Epithelial cell of proximal tubule (primary cell): ENCODE results near the gene A1BG. TPM values are rescaled to one million over a fixed set of nuclear protein-coding genes. Genes with fewer than 3 reads are reported as not detected.
A peak's percentile ranks its signal among the peaks of the same experiment; 100 is the strongest.
"Not testable (repeated sequence)": the region's sequence is repeated elsewhere in the genome, so short reads cannot be mapped to it uniquely, and the experiment has no call there.

ENCODE experiments used
- DNase-seq: peaks from one replicate; pipeline ENCODE4 v3.0.0-alpha.2; 2011; ENCODE audit warnings: low read depth
- H3K4me3 ChIP-seq: 2 replicates; pipeline ENCODE4 v1.5.1; 2011; ENCODE audit warnings: low read depth, mild to moderate bottlenecking, low read length
- total RNA-seq: library from RNA; depleted of rRNA; stranded (reverse); fragments of >200 nt; gene quantifications from 2 replicates; pipeline ENCODE4 v1.2.3, GENCODE V29; 2015
- TF ChIP-seq, protein P1 (sequence below): conservative IDR thresholded peaks from 2 replicates; pipeline ENCODE4 v1.5.1; 2012; ENCODE audit warnings: low read depth, mild to moderate bottlenecking, low read length

A1BG gene
- total RNA-seq, 1 donor from 2014 or later, result 20.1 TPM

DNA sequence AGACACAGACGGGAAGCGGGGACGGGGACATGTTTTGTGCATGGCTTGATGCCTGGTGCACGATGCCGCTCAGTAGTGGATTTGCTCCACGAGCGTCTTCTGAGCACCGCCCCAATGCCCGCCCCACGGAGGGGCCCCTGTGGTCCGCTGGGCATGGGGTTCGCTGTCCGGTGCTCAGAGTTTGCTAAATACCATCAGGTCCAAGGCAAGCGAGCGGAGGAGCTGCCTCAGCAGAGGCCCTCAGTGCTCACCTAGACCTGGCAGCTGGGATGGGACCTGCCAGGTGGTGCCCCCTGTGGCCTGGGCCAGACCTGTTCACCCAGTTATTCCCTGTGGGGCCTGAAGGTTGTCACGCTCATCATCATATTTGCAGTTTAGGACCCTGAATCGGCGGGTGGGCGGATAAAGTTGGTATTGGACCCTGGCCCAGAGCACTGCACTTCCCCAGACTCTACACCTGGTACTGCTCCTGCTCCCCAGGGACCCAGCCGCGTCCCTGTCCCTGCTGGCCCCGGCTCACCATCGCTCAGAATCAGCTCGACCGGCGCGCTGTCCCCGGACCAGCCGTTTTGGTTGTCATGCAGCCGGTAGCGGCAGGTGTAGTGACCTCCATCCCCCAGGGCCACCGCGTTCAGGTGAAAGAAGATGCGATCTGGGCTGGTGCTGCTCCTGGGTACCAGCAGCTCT lies 2.3 kb downstream of the A1BG start:
- DNase-seq, result no peak
- TF ChIP-seq, protein P1, sequence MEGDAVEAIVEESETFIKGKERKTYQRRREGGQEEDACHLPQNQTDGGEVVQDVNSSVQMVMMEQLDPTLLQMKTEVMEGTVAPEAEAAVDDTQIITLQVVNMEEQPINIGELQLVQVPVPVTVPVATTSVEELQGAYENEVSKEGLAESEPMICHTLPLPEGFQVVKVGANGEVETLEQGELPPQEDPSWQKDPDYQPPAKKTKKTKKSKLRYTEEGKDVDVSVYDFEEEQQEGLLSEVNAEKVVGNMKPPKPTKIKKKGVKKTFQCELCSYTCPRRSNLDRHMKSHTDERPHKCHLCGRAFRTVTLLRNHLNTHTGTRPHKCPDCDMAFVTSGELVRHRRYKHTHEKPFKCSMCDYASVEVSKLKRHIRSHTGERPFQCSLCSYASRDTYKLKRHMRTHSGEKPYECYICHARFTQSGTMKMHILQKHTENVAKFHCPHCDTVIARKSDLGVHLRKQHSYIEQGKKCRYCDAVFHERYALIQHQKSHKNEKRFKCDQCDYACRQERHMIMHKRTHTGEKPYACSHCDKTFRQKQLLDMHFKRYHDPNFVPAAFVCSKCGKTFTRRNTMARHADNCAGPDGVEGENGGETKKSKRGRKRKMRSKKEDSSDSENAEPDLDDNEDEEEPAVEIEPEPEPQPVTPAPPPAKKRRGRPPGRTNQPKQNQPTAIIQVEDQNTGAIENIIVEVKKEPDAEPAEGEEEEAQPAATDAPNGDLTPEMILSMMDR, result no peak
- no peak overlapping the region for H3K4me3 ChIP-seq

DNA sequence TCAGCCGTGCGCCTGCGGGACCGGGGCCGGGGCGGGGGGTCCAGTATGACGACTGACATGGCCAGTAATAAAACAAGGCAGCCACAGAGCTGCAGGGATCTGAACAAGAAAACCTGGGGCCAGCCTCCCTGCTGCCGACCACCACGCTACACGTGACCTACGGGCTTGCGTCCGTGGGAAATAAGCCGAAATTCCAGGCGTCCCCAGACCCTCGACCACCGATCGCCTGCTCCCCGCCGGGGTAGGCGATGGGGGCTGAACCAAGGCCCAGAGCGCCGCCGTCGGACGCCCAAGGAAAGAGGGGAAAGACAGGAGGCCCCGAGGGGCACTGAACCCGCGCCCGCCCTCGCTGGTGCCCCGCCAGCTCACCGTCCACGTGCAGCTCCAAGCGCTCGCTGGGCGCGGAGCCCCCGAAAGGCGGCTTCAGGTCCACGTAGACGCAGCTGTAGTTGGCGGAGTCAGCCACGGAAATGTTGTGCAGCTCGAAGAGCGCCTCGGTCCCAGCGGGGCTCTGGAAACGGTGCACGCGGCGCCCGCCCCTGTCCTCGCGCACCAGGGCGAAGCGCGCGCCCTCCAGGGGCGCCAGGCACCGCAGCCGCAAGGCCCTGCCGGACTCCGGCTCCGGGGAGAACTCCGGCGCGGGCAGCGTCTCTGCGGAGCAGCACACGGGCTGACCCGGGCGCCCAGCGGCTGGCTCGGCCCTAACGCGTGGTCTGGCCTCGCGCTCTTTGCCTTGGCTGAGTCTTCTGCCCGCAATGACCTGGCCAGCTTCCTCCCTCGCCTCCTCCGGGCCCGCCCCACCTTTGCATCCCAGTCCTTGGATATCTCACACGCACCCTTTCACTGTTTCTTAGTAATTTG lies 3.1 kb downstream of the A1BG start:
- H3K4me3 ChIP-seq, result peak overlapping the region; percentile 6
- TF ChIP-seq, protein P1, result no peak
- no peak for DNase-seq

DNA sequence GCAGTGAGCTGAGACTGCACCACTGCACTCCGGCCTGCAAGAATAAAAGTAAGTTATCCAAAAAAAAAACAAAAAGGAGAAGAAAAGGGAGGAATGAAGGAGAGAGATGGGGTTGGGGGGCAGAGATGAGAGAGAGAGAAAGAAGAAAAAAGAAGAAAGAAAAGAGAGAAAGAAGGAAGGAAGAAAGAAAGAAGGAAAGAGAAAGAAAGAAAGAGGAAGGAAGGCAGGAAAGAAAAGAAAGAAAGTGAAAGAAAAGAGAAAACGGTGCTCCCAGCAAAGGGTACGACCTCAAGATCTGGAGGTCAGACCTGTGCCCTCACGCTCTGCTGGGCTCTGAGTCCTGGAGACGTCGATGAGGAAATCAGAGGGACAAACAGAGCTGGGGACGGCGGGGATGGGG lies 3.7 kb downstream of the A1BG start:
- DNase-seq, result no peak
- TF ChIP-seq, protein P1, result no peak
- no peak overlapping the region for H3K4me3 ChIP-seq

DNA sequence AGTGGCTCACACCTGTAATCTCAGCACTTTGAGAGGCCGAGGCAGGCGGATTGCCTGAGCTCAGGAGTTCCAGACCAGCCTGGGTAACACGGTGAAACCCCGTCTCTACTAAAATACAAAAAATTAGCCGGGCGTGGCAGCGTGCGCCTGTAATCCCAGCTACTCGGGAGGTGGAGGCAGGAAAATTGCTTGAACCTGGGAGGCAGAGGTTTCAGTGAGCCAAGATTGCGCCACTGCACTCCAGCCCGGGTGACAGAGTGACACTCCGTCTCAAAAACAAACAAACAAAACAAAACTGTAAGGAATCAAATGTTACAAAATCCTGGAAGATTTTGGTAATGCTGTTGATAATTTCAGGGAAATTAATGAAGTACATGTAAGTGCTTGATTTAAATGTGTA lies 5.2 kb downstream of the A1BG start:
- not testable (repeated sequence) for DNase-seq
- H3K4me3 ChIP-seq, result peak overlapping the region; percentile 60

DNA sequence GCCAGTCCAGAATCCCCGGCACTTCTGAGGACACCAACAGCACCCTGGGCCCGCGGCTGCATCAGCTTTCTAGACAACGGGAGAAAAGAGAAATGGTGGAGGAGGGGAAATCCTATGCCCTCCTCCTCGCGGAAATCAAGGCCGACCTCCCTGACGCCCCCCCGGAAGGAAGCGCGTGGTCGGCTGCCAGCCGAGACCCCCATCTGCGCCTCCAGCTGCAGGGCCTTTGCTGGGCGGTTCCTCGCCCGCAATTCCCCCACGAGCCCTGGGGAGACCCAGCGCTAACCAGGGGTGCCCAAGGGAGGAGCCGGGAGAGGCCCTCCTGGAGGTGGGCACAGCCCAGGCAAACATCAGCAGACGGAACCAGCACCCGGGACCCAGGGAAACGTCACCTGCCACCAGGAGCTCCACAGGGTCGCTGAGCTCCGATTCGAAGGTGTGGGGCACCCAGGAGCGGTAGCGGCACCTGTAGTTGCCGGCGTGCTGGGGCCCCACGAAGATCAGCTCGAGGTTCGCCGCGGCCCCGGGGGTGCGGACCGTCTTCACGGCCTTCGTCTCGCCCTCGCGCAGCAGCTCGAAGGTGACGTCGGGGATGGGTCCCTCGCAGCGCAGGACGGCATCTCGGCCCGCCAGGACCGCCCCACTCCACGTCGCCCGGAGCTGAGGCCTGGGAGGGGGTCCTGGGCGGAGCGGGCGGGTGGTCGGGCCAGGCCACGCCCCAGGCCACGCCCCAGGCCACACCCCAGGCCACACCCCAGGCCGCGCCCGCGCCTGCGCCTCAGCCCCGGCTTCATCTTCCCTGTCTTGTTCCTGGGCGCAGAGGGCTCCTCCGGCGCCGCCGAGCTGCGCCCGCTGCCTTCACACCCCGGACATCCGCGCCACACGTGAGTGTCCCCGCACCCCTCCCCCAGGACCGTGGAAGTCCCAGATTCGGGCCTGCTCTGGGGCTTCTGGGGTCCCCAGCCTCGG lies 6.0 kb downstream of the A1BG start:
- no peak for DNase-seq
- H3K4me3 ChIP-seq, result peak overlapping the region; percentile 60
- TF ChIP-seq, protein P1, result no peak

DNA sequence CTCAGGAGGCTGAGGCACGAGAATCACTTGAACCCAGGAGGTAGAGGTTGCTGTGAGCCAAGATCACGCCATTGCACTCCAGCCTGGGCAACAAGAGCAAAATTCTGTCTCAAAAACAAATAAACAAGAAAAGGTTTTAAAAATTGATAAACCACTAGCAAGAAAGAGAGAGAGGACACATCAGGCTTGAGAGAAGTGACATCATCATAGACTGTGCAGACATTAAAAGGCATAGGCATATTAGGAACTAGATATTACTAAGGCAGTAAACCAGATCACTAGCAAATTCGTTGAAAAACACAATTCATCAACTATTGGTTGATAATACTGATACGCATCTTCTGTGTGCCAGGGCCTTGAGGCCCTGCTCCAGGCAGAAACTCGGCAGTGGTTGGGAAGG lies 7.7 kb downstream of the A1BG start:
- TF ChIP-seq, protein P1, result no peak
- DNase-seq, result no peak
- H3K4me3 ChIP-seq, result no peak overlapping the region
